Ovary (tissue), 9 donors: Measurements from ENCODE around the gene FRMD4A. TPM values are rescaled to one million over a fixed set of nuclear protein-coding genes. Genes with fewer than 3 reads are reported as not detected.

Source experiments
- DNase-seq, 5 donors: peaks; one replicate each; pipeline ENCODE4 v3.0.0-alpha.2; 2019 to 2020
- H3K27ac ChIP-seq, 2 donors: fragments of 200-600 bp; one replicate each; pipeline versions ENCODE4 v1.5.1 to v1.8.0; 2019 to 2022
- H3K27me3 ChIP-seq: fragments of 200-600 bp; one replicate; pipeline ENCODE4 v1.8.0; 2022
- H3K36me3 ChIP-seq: fragments of 200-600 bp; sonication (generic); one replicate; pipeline ENCODE4 v1.5.1; 2019
- H3K4me1 ChIP-seq: one replicate; pipeline ENCODE4 v1.8.1; 2013; ENCODE audit warnings: mild to moderate bottlenecking, moderate library complexity; ENCODE audit not compliant: insufficient read depth
- H3K4me3 ChIP-seq: fragments of 200-600 bp; sonication (generic); one replicate; pipeline ENCODE4 v1.5.1; 2017
- H3K9me3 ChIP-seq, 2 donors: fragments of 200-600 bp in 1 of 2; sonication (generic) in 1 of 2; one replicate each; pipeline versions ENCODE4 v1.5.1 to v1.8.1; 2013 to 2019; ENCODE audit warnings: mild to moderate bottlenecking in 1 of 2, moderate library complexity in 1 of 2
- EP300 ChIP-seq: sonication (generic); formaldehyde crosslinking; IDR thresholded peaks from one replicate; pipeline ENCODE4 v1.6.1; 2017; ENCODE audit warnings: antibody characterized with exemption
- POLR2A ChIP-seq: fragments of 450-650 bp; IDR thresholded peaks from one replicate; pipeline ENCODE4 v1.6.1; 2017; ENCODE audit warnings: antibody characterized with exemption, mild to moderate bottlenecking, moderate library complexity
- WGBS, 3 donors: extraction: QIAGEN DNeasy Blood & Tissue Kit in 1 of 3; methylation state at CpG; one replicate each; pipeline versions ENCODE4 v1.1.5 to v1.1.7; 2013 to 2017; 5-methylcytosine and 5-hydroxymethylcytosine counted together
- intact Hi-C, 4 donors: fragments of 100-400 bp; cut with DNase I; formaldehyde crosslinking; loops; one replicate each; pipeline versions ENCODE4 v1.11.0 to v1.15.1; 2022 to 2023
- polyA plus RNA-seq, 2 donors: library from polyadenylated mRNA; stranded (reverse); fragments of 200-250 nt in 1 of 2; fragments of 350-450 nt in 1 of 2; fragmentation: Illumina TruSeq in 1 of 2; extraction: RNeasy Lipid Tissue Mini Kit (QIAGEN cat#74804) in 1 of 2; gene quantifications; one replicate each; pipeline ENCODE4 v1.2.3, GENCODE V29; 2013 to 2014
- total RNA-seq, 7 donors: library from RNA; depleted of rRNA in 2 of 7; stranded (reverse); fragments of >200 nt in 2 of 7; fragmentation: NEBNext Ultra II Directional in 3 of 7; extraction: Animal tissue kit (Norgen Biotek cat#: 25700) in 3 of 7; gene quantifications; one replicate each; pipeline versions ENCODE4 v1.1.0 to v1.2.4, GENCODE V29; 2016 to 2023
- TF ChIP-seq, protein P1 (sequence below), 3 donors: fragments of 450-650 bp in 2 of 3; fragments of 200-600 bp in 1 of 3; IDR thresholded peaks; one replicate each; pipeline versions ENCODE4 v1.5.1 to v1.8.0; 2016 to 2022; ENCODE audit warnings: antibody characterized with exemption in 3 of 3, mild to moderate bottlenecking in 1 of 3
- donor health status: DM: no; HTN: no; CAD: no; lungs with moderate emphysema.
- donor health status: DM: no; HTN: no; CAD: no.
- donor health status: Bipolar disorder and iron deficiency.
- donor health status: DM: yes; HTN: yes; CAD: no.
- donor health status: DM: no; HTN: no; CAD: no.
- donor health status: DM: yes; HTN: yes; CAD: no.

FRMD4A gene
- total and polyA plus RNA-seq, 9 donors: 5.5 to 24.7 (median 11.3) TPM

DNA sequence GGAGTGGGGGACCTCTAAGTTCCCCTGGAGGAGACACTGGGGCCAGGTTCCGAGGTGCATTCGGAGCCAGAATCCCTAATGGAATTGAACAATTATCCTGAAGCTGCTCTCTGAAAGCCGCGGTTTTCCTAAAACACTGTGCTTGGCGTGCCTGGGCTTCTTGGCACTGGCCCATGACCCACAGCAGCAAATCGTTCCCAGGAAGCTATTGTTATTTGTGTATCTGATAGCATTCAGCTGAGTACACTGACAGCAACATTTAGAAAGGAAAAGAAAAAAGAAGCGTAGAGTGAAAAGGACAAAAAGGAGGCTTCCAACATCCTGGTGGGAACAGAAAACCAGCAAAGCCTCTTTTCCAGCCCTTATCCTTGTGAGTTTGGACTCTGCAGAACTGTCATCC is 339.8 kb downstream of the FRMD4A start:
- intact Hi-C loops: no loop called here
- DNase-seq: peak in 4 of 5 donors; percentile 29 to 72 (median 42)
- no peaks in the 10 kb centered on the region for H3K27me3 ChIP-seq

DNA sequence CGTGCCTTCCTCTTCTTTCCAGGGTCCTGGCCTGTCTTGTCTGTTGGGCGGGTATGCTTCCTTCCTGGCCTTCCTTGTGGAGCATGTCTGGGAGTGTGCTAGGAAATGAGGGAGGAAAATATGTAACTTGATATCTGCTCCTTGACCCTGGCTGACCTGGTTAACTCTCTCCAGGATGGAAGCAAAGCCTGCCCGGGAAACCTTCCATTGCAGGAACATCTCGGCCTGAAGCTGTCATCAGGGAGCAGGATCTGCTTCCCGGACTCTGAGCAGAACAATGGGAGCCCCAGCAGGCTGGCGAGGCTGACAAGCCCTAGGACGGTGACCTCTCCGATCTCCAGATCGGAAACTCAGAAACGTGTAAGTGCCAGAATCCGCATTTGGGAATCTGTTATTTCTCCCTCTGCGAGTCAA is 340.3 kb downstream of the FRMD4A start:
- DNase-seq: peak in 4 of 5 donors; percentile 34 to 60 (median 48)
- no peak overlapping the region for H3K27ac ChIP-seq
- no peaks in the 10 kb centered on the region for H3K9me3 ChIP-seq
- no peaks in the 10 kb centered on the region for H3K36me3 ChIP-seq
- no peaks in the 10 kb centered on the region for H3K27me3 ChIP-seq
- peaks cover 11% of the 10 kb centered on the region for H3K4me1 ChIP-seq
- TF ChIP-seq EP300: no peak
- TF ChIP-seq, protein P1, sequence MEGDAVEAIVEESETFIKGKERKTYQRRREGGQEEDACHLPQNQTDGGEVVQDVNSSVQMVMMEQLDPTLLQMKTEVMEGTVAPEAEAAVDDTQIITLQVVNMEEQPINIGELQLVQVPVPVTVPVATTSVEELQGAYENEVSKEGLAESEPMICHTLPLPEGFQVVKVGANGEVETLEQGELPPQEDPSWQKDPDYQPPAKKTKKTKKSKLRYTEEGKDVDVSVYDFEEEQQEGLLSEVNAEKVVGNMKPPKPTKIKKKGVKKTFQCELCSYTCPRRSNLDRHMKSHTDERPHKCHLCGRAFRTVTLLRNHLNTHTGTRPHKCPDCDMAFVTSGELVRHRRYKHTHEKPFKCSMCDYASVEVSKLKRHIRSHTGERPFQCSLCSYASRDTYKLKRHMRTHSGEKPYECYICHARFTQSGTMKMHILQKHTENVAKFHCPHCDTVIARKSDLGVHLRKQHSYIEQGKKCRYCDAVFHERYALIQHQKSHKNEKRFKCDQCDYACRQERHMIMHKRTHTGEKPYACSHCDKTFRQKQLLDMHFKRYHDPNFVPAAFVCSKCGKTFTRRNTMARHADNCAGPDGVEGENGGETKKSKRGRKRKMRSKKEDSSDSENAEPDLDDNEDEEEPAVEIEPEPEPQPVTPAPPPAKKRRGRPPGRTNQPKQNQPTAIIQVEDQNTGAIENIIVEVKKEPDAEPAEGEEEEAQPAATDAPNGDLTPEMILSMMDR (IDR thresholded peaks at IDR 0.05): no peak
- no peak for TF ChIP-seq POLR2A
- no peak overlapping the region for H3K4me3 ChIP-seq
- WGBS, 3 donors: 24 to 27% (median 26%) methylated on average over 12 of the region's 12 CpGs
- intact Hi-C loops: no loop called here

More for the DNA sequence above, 339.8 kb downstream of the FRMD4A start:
- TF ChIP-seq, protein P1 (IDR thresholded peaks at IDR 0.05): no peak
- TF ChIP-seq POLR2A: no peak
- no peaks in the 10 kb centered on the region for H3K9me3 ChIP-seq
- 3 to 6% (median 4%) methylated on average over 7 of the region's 7 CpGs for WGBS, 3 donors
- H3K4me3 ChIP-seq: no peak overlapping the region
- no peaks in the 10 kb centered on the region for H3K36me3 ChIP-seq
- no peak overlapping the region for H3K27ac ChIP-seq
- peaks cover 11% of the 10 kb centered on the region for H3K4me1 ChIP-seq

DNA sequence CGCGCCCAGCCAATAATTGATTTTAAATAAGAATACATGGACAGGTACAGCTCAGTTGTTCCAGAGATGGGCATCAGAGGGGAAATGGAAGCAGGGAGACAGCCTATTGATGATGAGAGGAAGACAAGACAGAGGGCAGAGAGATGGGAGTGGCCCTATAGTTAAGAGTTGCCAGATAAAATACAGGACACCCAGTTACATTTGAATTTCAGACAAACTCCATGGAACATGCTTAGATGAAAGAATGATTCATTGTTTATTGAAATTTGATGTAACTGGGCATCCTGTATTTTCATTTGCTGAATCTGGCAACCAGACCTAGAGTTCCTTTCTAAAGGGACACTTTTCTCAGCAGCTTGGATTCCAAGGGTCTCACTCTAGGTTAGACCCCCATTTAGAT is 341.1 kb downstream of the FRMD4A start:
- no peak overlapping the region for H3K4me3 ChIP-seq
- no peak for DNase-seq
- peaks cover 11% of the 10 kb centered on the region for H3K4me1 ChIP-seq
- H3K36me3 ChIP-seq: no peaks in the 10 kb centered on the region
- WGBS, 3 donors: 97 to 100% (median 98%) methylated on average over 2 of the region's 2 CpGs
- intact Hi-C loops: no loop called here
- H3K27me3 ChIP-seq: no peaks in the 10 kb centered on the region
- H3K9me3 ChIP-seq: no peaks in the 10 kb centered on the region
- TF ChIP-seq EP300 (no peak), POLR2A (no peak)
- TF ChIP-seq, protein P1 (IDR thresholded peaks at IDR 0.05): no peak
- H3K27ac ChIP-seq: peak overlapping the region in 1 of 2 donors; percentile 22

DNA sequence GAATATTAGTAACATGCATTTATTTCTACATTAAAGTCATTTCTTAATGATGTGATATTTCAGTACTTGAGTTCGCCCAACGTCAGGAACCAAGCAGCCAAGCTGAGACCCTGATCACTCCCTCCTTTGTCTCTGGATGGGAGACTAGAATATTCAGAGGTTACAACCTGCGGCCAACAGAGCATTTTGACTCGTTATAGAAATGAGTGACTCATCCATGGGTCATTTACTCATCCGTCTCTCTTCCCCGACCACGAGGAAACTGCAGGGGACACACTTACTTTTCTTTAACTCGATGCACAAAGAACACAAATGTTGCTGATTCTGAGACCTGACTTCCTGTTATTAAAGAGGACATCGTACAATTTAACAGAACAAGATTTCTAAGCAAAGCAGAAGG is 343.3 kb downstream of the FRMD4A start:
- Histone ChIP-seq H3K27me3 (no peaks in the 10 kb centered on the region), H3K27ac (no peak overlapping the region), H3K9me3 (no peaks in the 10 kb centered on the region), H3K4me1 (peaks cover 11% of the 10 kb centered on the region), H3K4me3 (no peak overlapping the region), H3K36me3 (no peaks in the 10 kb centered on the region)
- WGBS, 3 donors: 41 to 65% (median 62%) methylated on average over 9 of the region's 9 CpGs
- DNase-seq: no peak
- intact Hi-C loops: no loop called here
- TF ChIP-seq EP300 (no peak), POLR2A (no peak)
- TF ChIP-seq, protein P1 (IDR thresholded peaks at IDR 0.05): no peak
